SH-SY5Y (cell line): Measurements from ENCODE around the gene SPTLC1.

Experiments used
- GATA2 ChIP-seq: IDR thresholded peaks from 2 replicates; pipeline ENCODE4 v1.6.1; 2011; ENCODE audit warnings: mild to moderate bottlenecking, low read depth, low read length
- GATA3 ChIP-seq: IDR thresholded peaks from 2 replicates; pipeline ENCODE4 v1.6.1; 2011; ENCODE audit warnings: low read depth, mild to moderate bottlenecking, low read length, moderate library complexity

Gene SPTLC1, protein sequence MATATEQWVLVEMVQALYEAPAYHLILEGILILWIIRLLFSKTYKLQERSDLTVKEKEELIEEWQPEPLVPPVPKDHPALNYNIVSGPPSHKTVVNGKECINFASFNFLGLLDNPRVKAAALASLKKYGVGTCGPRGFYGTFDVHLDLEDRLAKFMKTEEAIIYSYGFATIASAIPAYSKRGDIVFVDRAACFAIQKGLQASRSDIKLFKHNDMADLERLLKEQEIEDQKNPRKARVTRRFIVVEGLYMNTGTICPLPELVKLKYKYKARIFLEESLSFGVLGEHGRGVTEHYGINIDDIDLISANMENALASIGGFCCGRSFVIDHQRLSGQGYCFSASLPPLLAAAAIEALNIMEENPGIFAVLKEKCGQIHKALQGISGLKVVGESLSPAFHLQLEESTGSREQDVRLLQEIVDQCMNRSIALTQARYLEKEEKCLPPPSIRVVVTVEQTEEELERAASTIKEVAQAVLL

DNA sequence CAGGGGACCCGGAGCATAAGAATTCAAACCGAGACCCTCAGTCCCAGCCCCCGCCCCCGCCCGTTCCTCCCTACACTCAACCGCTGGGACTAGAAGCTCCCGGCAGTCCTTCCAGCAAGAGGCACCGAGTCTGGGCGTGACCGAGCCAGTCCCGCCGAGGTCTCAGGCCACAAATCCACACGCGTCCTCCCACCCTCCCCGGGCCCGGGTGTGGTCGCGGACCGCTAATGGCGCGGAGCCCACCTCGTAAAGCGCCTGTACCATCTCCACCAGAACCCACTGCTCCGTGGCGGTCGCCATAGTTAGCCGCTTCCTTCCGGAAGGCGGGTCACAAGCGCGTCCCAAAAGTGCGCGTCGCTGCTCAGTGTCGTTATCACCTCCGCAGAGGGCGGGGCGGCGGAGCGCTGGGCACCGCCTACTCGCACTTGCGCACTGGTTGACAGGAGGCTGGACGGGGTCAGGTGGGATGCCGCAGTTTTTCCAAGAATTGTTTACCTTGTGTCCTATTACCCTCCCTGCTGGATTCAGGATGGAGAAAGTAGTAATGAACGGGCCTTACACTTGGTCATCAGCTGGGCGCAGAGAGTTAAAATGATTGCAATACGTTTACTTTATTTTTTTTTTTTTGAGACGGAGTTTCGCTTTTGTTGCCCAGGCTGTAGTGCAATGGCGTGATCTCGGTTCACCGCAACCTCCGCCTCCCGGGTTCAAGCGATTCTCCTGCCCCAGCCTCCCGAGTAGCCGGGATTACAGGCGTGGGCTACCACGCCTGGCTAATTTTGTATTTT lies at the start of gene SPTLC1:
Gene SPTLC1, minus strand, starts transcription at position 343 of the 788 bp plus-strand sequence. Its CDS starts 43 bp downstream, at position 300.
- no peak for TF ChIP-seq GATA2
- no peak for TF ChIP-seq GATA3

DNA sequence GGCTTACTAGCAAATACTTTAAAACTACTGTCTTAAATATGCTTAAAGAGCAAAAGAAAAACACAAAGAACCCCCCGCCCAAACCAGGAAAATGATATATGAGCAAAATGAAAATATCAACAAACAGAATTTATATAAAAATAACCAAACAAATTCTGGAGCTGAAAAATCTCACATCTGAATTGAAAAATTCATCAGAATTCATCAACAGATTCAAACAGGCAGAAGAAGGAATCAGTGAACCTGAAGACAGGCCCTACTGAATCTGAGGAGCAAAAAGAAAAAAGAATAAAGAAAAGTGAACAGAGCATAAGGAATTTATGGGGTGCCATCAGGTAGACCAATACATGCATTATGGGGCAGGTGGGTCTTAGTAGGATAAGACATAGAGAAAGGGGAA lies 49.8 kb upstream of the SPTLC1 start:
- TF ChIP-seq GATA2 = no peak
- TF ChIP-seq GATA3 = no peak

DNA sequence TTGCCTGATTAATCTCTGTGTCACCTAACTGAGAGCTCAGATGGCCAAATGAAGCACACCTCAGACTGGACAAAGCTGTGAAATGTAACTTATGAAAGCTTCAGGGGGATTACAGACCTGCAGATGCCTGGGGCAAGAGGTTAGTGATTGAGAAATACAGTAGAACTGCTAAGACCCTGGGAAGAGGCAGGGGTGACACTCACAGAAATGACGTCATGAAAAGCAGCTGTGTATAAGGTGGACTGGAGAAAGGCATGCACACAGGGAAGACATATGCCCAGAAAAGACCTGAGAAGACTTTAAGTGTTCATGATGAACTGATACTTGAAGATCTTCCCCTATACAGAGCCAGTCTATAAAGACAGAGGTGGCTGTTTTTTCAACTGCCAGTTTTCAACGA lies 49.3 kb upstream of the SPTLC1 start:
- TF ChIP-seq GATA2 (no peak), GATA3 (no peak)

DNA sequence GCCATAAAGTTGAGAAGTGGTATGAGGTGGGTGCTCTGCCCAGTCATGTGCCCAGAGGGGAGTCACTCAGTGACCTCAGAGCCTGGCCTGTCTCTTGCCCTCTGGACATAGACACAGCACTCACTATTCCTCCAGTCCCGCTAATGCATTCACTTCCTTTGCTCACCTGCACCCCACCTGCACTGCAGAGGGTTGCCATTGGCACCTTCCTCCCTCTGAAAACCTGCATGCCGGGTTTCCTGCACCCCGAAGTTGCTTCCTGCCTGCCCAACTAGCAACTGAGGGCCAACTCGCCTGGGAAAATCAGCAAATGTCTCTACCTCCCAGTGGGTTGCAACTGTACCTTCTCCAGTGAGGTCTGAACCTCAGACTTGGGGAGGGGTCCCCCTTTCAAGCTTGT lies 48.1 kb upstream of the SPTLC1 start:
- TF ChIP-seq GATA2 (no peak), GATA3 (no peak)

DNA sequence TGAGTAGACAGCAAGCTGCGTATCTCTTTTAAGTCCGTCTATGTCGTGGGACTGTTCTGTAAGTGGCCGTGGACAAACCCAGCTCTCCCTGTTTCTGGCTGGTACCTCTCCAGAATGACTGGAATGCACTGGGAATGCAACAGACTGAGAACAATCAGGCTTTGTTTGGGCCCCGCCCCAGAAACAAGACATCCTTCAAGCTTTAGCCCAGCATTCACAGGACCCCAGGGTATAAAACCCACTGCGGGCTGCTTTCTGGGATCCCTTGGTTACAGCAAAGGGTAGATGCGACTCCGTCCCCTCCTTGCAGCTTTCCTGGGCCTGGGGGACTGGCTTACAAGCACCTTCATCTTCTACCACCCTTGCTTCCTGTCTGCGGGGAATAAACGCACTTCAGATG lies 45.6 kb upstream of the SPTLC1 start:
- TF ChIP-seq GATA2 = no peak
- no peak for TF ChIP-seq GATA3

DNA sequence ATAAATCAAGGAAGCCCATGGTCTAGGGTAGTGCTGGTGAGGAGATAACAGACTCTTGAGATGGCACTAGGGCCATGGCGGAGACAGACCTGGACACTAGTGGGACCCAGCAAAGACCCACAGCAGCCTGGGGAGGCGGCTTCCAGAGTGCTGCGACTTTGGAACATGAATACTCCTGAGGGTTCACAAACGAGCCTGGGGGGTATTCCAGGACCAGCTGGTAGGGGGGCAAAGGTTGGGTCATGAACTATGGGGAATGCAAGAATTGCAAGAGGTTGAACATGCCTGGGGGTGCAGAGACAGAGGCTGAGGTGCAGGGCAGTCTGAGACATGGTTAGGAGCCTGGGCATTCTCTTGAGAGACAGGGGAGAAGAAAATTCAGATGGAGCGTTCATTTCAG lies 43.8 kb upstream of the SPTLC1 start:
- no peak for TF ChIP-seq GATA3
- TF ChIP-seq GATA2 = no peak

DNA sequence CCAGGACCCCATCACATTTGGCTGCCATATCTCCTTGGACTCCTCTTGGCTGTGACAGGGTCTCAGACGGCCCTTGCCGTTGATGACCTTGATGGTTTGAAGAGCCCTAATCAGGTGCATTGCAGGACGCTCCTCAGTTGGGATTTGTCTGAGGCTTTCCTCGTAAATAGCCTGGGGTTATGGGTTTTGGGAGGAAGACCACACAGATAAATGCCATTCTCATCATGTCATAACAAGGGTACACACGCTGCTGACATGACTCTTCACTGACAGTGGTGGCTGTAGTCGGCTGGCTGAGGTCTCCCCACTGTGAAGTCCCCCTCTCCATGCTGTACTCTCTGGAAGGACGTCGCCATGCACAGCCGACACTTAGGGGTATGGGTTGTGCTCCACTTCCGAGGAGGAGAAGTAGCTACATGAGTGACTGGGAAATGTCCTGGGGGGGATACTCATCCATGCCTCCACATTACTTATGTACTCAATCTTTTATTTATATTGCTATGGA lies 42.9 kb upstream of the SPTLC1 start:
- no peak for TF ChIP-seq GATA3
- no peak for TF ChIP-seq GATA2

DNA sequence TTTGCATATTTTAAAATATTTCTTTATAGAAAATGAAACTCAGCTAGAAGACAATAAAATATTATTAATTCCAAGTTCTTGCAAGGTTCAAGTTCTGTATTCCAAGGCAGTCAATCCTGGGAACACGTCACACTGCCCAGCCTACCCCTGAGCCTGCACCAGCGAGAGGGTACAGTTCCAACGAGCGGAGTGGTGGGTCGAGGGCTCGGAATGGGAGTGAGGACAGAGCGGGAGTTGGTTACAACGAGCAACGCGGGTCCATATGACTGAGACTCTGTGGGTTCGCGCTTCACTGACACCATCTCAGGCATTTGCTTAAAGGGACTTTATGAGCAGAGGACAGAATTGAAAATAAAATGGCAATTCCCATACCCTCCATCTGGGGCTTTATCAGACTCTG lies 40.0 kb upstream of the SPTLC1 start:
- TF ChIP-seq GATA2 (no peak), GATA3 (no peak)

DNA sequence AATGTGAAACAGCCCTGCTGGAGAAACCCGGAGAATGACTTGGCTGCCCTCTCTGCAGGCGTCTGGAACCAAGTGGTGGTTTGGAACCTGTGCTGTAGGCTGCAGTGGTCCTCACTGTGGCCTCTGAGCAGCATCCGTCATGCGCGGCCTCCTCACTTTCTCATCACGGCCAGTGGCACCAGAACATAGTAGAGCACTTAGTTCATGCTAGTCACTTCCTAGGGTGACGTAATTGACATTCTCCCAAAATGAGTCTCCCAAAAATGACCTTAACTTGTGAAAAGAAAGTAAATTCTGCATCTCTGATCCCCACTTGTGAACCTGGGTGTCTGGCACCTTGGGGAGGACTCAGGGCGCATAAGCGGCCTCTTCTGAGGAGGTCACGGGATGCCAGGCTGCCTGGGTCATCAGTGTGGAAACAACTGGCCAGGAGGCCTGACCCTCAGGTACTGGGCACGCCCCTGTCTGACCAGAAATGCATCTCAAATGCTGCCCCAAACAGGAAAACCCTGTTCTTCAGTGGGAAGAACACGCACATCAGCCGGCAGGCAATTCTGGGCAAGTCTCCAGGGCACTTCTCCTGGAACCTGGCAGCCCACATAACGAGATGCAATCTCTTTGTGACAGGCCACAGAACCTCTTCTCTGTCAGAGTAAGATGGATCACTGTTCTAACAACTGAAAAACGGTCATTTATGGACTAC lies 36.6 kb upstream of the SPTLC1 start:
- TF ChIP-seq GATA2 = peak; percentile 90
- TF ChIP-seq GATA3 = peak; percentile 78

DNA sequence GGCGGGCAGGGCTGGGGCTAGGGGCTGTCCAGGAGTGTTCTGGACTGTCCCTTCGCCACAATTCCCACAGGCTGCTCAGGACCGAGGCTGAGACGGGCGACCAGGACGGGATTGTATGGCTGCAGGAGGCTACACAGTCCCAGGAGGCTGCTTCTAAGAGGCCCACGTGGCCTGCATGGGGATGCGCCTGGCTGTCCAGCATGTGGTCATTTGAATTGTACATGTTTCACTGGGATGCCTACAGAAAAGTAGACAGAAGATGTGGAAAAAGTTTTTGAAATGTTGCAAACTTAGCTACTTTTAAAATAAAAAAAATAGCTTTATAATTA lies 32.6 kb upstream of the SPTLC1 start:
- TF ChIP-seq GATA3 = no peak
- TF ChIP-seq GATA2 = no peak

DNA sequence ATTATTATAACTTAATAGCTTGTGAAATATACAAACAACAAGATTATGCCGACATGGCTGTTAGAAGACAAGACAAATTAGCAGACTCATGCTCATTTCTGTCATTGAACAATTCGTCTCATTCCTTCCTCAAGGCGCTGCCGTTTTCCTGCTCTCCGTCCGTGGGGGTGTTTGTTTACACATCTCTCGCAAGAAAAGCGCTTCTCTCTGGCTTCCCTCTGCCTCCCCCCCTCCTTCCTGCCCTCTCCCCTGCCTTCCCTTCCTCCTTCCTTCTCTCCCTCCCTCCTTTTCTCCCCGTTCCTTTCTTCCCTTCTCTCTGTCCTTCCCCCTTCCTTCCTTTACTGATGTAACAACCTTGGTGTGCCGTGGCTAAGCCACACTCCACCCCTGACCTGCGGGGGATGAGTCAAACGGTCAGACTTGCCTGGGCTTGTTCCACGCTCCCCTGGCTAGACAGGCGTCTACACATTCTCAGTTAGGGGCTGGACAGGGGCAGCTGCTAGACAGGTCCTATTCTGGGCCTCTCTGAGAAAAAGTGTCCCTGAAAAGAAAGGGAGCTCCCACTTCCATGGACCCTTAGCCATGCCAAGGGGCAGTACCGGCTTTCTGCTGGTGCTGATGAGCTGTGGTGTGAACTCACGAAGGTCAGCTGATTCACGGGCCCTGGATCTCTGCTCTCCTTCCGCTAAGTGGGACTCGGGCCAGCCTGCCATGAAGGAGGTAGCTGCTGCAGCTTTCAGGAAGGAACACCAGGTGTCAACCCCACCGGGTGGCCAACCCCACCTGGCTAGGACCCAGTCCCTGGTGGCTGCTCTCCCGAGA lies 32.0 kb upstream of the SPTLC1 start:
- TF ChIP-seq GATA2 = no peak
- TF ChIP-seq GATA3 = no peak

DNA sequence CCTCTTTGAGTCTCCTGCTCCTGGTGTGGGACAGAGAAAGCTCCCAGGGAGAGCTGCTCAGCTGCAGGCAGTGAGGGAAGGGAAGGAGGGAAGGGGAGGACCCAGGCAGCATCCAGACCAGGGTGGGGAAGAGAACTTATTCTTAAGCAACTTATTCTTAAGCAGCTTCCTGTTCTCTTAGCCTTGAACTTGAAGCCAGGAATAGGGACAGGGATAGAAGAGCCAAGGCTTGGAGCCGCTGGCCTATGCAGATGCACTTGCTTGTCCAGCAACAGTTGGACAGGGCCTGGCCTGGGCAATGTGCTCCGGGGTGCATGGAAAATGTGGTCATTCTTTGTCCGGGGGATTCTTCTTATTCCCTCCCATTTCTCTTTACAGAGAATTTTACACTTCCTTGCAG lies 31.4 kb upstream of the SPTLC1 start:
- no peak for TF ChIP-seq GATA2
- no peak for TF ChIP-seq GATA3

DNA sequence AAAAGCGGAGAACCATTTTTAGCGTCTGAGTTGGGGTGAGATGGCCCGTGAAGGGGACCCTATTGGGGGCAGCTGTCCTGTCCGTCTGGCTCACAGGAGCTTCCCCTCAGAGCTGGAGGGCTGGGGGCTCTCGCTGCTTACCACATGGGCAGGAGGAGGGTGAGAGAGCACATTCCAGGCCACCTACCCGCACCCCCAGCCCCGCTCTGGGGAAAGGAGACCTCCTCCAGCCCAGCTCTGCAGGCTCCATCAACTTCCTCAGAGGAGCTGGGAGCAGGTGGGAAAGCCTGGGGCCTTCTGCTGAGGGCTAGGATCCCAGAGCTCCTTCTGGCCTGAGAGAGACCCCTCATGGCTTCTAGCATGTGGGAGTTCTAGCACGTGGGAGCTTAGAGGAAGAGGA lies 27.1 kb upstream of the SPTLC1 start:
- TF ChIP-seq GATA3 (no peak), GATA2 (no peak)
